ENCODE results near the gene ADAMTSL1.

Gene ADAMTSL1

GRCh38 chr9:18707061-18707461 is 233.1 kb downstream of the ADAMTSL1 start:
- DNase-seq, result no peak

- no peak for DNase-seq
These were observed 233.7 kb downstream of the ADAMTSL1 start for GRCh38 chr9:18707489-18708205.

- no peak for DNase-seq
These were observed 234.5 kb downstream of the ADAMTSL1 start for GRCh38 chr9:18708429-18708828.

GRCh38 chr9:18710065-18710464 is 236.1 kb downstream of the ADAMTSL1 start:
- DNase-seq, result no peak

GRCh38 chr9:18717759-18718158 is 243.8 kb downstream of the ADAMTSL1 start:
- DNase-seq, result no peak

GRCh38 chr9:18718393-18718792 is 244.4 kb downstream of the ADAMTSL1 start:
- DNase-seq, result no peak

- DNase-seq, result no peak
These were observed 245.0 kb downstream of the ADAMTSL1 start for GRCh38 chr9:18718932-18719331.

- no peak for DNase-seq
These were observed 246.7 kb downstream of the ADAMTSL1 start for GRCh38 chr9:18720691-18721090.

- no peak for DNase-seq
These were observed 247.5 kb downstream of the ADAMTSL1 start for GRCh38 chr9:18721267-18721994.

GRCh38 chr9:18721995-18722310 is 248.0 kb downstream of the ADAMTSL1 start:
- DNase-seq, result no peak

GRCh38 chr9:18722882-18723281 is 248.9 kb downstream of the ADAMTSL1 start:
- DNase-seq, result no peak

- DNase-seq, result no peak
These were observed 249.4 kb downstream of the ADAMTSL1 start for GRCh38 chr9:18723366-18723765.

GRCh38 chr9:18726546-18726945 is 252.6 kb downstream of the ADAMTSL1 start:
- no peak for DNase-seq

- no peak for DNase-seq
These were observed 254.0 kb downstream of the ADAMTSL1 start for GRCh38 chr9:18727904-18728303.

GRCh38 chr9:18728642-18729041 is 254.7 kb downstream of the ADAMTSL1 start:
- no peak for DNase-seq

GRCh38 chr9:18730241-18730640 is 256.3 kb downstream of the ADAMTSL1 start:
- DNase-seq, result no peak

GRCh38 chr9:18739127-18739526 is 265.2 kb downstream of the ADAMTSL1 start:
- no peak for DNase-seq

GRCh38 chr9:18739641-18740318 is 265.8 kb downstream of the ADAMTSL1 start:
- DNase-seq, result no peak

- DNase-seq, result no peak
These were observed 267.4 kb downstream of the ADAMTSL1 start for GRCh38 chr9:18741359-18741758.

- no peak for DNase-seq
These were observed 268.0 kb downstream of the ADAMTSL1 start for GRCh38 chr9:18741945-18742344.

GRCh38 chr9:18743421-18743820 is 269.5 kb downstream of the ADAMTSL1 start:
- no peak for DNase-seq

- DNase-seq, result no peak
These were observed 270.0 kb downstream of the ADAMTSL1 start for GRCh38 chr9:18743971-18744370.

- DNase-seq, result no peak
These were observed 271.8 kb downstream of the ADAMTSL1 start for GRCh38 chr9:18745710-18746109.

- no peak for DNase-seq
These were observed 272.7 kb downstream of the ADAMTSL1 start for GRCh38 chr9:18746631-18747030.
